ENCODE measurements around the gene TENM4.

DNA sequence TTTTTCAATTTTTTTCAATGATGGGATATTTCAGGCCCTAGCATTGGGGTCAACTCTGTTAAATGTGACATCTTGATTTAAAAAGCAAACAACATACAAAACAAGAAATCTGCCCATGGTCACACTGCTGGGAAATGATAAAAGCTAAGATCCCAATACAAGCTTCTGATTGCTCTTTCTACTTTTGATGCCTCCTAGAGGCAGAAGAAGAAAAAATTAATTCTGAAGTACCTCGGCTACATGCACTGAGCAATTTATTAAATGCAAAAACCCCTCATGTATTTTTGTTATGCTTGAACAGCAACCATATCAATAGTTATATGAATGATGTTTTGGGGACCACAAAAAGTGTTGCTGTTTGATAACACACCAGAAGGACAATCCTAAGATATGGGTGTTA, 524.1 kb downstream of the TENM4 start:
- no peak for TF ChIP-seq BACH2 (CRISPR knock-in tag; IDR thresholded peaks at IDR 0.05; ENCODE audit: borderline replicate concordance)
- no peak for TF ChIP-seq TOX (CRISPR knock-in tag; IDR thresholded peaks at IDR 0.05; ENCODE audit: borderline replicate concordance)
- TF ChIP-seq, protein P1, sequence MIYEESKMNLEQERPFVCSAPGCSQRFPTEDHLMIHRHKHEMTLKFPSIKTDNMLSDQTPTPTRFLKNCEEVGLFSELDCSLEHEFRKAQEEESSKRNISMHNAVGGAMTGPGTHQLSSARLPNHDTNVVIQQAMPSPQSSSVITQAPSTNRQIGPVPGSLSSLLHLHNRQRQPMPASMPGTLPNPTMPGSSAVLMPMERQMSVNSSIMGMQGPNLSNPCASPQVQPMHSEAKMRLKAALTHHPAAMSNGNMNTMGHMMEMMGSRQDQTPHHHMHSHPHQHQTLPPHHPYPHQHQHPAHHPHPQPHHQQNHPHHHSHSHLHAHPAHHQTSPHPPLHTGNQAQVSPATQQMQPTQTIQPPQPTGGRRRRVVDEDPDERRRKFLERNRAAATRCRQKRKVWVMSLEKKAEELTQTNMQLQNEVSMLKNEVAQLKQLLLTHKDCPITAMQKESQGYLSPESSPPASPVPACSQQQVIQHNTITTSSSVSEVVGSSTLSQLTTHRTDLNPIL (CRISPR knock-in tag; IDR thresholded peaks at IDR 0.05; ENCODE audit: low read depth): no peak
